ENCODE data around the gene REV3L. TPM values are rescaled to one million over a fixed set of nuclear protein-coding genes. Genes with fewer than 3 reads are reported as not detected.

The REV3L gene
- total RNA-seq, 3 donors from 2014 or later, result 17.7 to 56.4 (median 20.7) TPM

- Histone ChIP-seq H3K36me3 (ENCODE audit: low read depth) (no peaks in the 10 kb centered on the region), H3K4me3 (no peak overlapping the region), H3K9me3 (no peaks in the 10 kb centered on the region), H3K4me1 (ENCODE audit: low read depth) (peaks cover 22% of the 10 kb centered on the region)
- TF ChIP-seq CTCF (IDR thresholded peaks at IDR 0.05), result no peak
- intact Hi-C loops (cut with DNase I, micrococcal nuclease), result no loop called here
- DNase-seq, result no peak
- peak; percentile 26 for ATAC-seq
Measured at GRCh38 chr6:111423055-111423633, 59.9 kb downstream of the REV3L start.

- no peak for ATAC-seq
- Histone ChIP-seq H3K9me3 (no peaks in the 10 kb centered on the region), H3K4me3 (no peak overlapping the region), H3K4me1 (ENCODE audit: low read depth) (peaks cover 12% of the 10 kb centered on the region), H3K36me3 (ENCODE audit: low read depth) (no peaks in the 10 kb centered on the region)
- no peak for TF ChIP-seq CTCF (IDR thresholded peaks at IDR 0.05)
- intact Hi-C loops (cut with DNase I, micrococcal nuclease), result no loop called here
- DNase-seq, result no peak
Measured at GRCh38 chr6:111418971-111419693, 63.9 kb downstream of the REV3L start.

- H3K4me1 ChIP-seq (ENCODE audit: low read depth), result peaks cover 2% of the 10 kb centered on the region
- intact Hi-C loops (cut with DNase I, micrococcal nuclease), result no loop called here
Measured at GRCh38 chr6:111417946-111418345, 65.1 kb downstream of the REV3L start.

GRCh38 chr6:111417181-111417585 is 65.8 kb downstream of the REV3L start:
- intact Hi-C loops (cut with DNase I, micrococcal nuclease), result no loop called here
- peaks cover 2% of the 10 kb centered on the region for H3K4me1 ChIP-seq (ENCODE audit: low read depth)

More at GRCh38 chr6:111417946-111418345, 65.1 kb downstream of the REV3L start:
- Histone ChIP-seq H3K36me3 (ENCODE audit: low read depth) (no peaks in the 10 kb centered on the region), H3K4me3 (no peak overlapping the region), H3K9me3 (no peaks in the 10 kb centered on the region)
- no peak for DNase-seq
- no peak for ATAC-seq
- TF ChIP-seq CTCF (IDR thresholded peaks at IDR 0.05), result no peak

GRCh38 chr6:111416529-111416928 is 66.5 kb downstream of the REV3L start:
- no peaks in the 10 kb centered on the region for H3K9me3 ChIP-seq
- intact Hi-C loops (cut with DNase I, micrococcal nuclease), result no loop called here
- H3K4me1 ChIP-seq (ENCODE audit: low read depth), result peaks cover 2% of the 10 kb centered on the region
- TF ChIP-seq CTCF (IDR thresholded peaks at IDR 0.05), result no peak
- no peak overlapping the region for H3K4me3 ChIP-seq
- no peak for DNase-seq
- H3K36me3 ChIP-seq (ENCODE audit: low read depth), result no peaks in the 10 kb centered on the region
- ATAC-seq, result no peak

More at GRCh38 chr6:111417181-111417585, 65.8 kb downstream of the REV3L start:
- TF ChIP-seq CTCF (IDR thresholded peaks at IDR 0.05), result no peak
- Histone ChIP-seq H3K9me3 (no peaks in the 10 kb centered on the region), H3K4me3 (no peak overlapping the region), H3K36me3 (ENCODE audit: low read depth) (no peaks in the 10 kb centered on the region)
- peak in 1 of 3 donors; percentile 24 for DNase-seq
- peak; percentile 43 for ATAC-seq

Measured in mucosa of descending colon (tissue), 3 donors.